ENCODE results near the gene TRIM29.

GRCh38 chr11:120116966-120117365, 20.9 kb downstream of the TRIM29 start:
- TF ChIP-seq CTCF (conservative IDR thresholded peaks at IDR 0.05 in 1 of 2, IDR thresholded peaks at IDR 0.05 in 1 of 2; ENCODE audit: low read depth in 1 of 2, low read length in 2 of 2) (no peak), EZH2 (IDR thresholded peaks at IDR 0.05; ENCODE audit: low read length, missing control alignments) (no peak)
